NB4 (cell line): Measurements from ENCODE around the gene PCSK4.
"Not testable (repeated sequence)": the region's sequence is repeated elsewhere in the genome, so short reads cannot be mapped to it uniquely, and the experiment has no call there.

Source experiments
- DNase-seq: peaks from one replicate; pipeline ENCODE4 v3.0.0; 2010; ENCODE audit warnings: low read depth
- H3K4me3 ChIP-seq: one replicate; pipeline ENCODE4 v1.5.1; 2011; ENCODE audit warnings: mild to moderate bottlenecking, low read depth, low read length, moderate library complexity
- CTCF ChIP-seq: IDR thresholded peaks from one replicate; pipeline ENCODE4 v1.5.1; 2012; ENCODE audit warnings: low read depth, low read length
- MAX ChIP-seq: IDR thresholded peaks from 2 replicates; pipeline ENCODE4 v1.6.1; 2011; ENCODE audit warnings: low read depth, low read length
- MYC ChIP-seq: IDR thresholded peaks from 2 replicates; pipeline ENCODE4 v1.6.1; 2011; ENCODE audit warnings: low read depth, low read length
- POLR2A ChIP-seq: IDR thresholded peaks from 2 replicates; pipeline ENCODE4 v1.6.1; 2011; ENCODE audit warnings: mild to moderate bottlenecking; ENCODE audit not compliant: insufficient read length; ENCODE audit errors: extremely low read depth

PCSK4 gene

GRCh38 chr19:1531587-1531986, 41.4 kb upstream of the PCSK4 start:
- TF ChIP-seq MAX, result no peak
- TF ChIP-seq CTCF, result no peak
- no peak for TF ChIP-seq POLR2A
- no peak for TF ChIP-seq MYC
- DNase-seq, result no peak
- no peak overlapping the region for H3K4me3 ChIP-seq

- DNase-seq, H3K4me3 ChIP-seq: not testable (repeated sequence)
Measured at GRCh38 chr19:1530856-1531255, 40.7 kb upstream of the PCSK4 start.

GRCh38 chr19:1529430-1529816, 39.3 kb upstream of the PCSK4 start:
- DNase-seq, result no peak
- H3K4me3 ChIP-seq, result no peak overlapping the region
- TF ChIP-seq MAX (no peak), CTCF (no peak), MYC (no peak), POLR2A (no peak)

- TF ChIP-seq MAX (no peak), MYC (no peak), POLR2A (no peak), CTCF (no peak)
- DNase-seq, result no peak
Measured at GRCh38 chr19:1528596-1529429, 38.7 kb upstream of the PCSK4 start.

GRCh38 chr19:1527650-1528309, 37.6 kb upstream of the PCSK4 start:
- no peak for DNase-seq
- TF ChIP-seq MYC (no peak), POLR2A (no peak), MAX (no peak), CTCF (no peak)
- no peak overlapping the region for H3K4me3 ChIP-seq

More at GRCh38 chr19:1528596-1529429, 38.7 kb upstream of the PCSK4 start:
- H3K4me3 ChIP-seq, result no peak overlapping the region

- DNase-seq, result no peak
- no peak for TF ChIP-seq CTCF
- TF ChIP-seq POLR2A, result no peak
- TF ChIP-seq MYC, result no peak
- no peak for TF ChIP-seq MAX
- H3K4me3 ChIP-seq, result no peak overlapping the region
Measured at GRCh38 chr19:1526979-1527649, 37.0 kb upstream of the PCSK4 start.
